H54 (cell line): ENCODE results near the gene ARPC5.

Source experiments
- DNase-seq: peaks from one replicate; pipeline ENCODE4 v3.0.0; 2011; ENCODE audit warnings: low spot score, mixed read lengths; ENCODE audit not compliant: insufficient read length
- FAIRE-seq: peaks from 3 replicates; lab custom pipeline; 2011; peaks lifted over from hg19 to GRCh38; lab: Jason Lieb, UNC
- POLR2A ChIP-seq: IDR thresholded peaks from 2 replicates; pipeline ENCODE4 v1.6.1; 2011; ENCODE audit warnings: low read depth, mild to moderate bottlenecking, low read length

Gene ARPC5

DNA sequence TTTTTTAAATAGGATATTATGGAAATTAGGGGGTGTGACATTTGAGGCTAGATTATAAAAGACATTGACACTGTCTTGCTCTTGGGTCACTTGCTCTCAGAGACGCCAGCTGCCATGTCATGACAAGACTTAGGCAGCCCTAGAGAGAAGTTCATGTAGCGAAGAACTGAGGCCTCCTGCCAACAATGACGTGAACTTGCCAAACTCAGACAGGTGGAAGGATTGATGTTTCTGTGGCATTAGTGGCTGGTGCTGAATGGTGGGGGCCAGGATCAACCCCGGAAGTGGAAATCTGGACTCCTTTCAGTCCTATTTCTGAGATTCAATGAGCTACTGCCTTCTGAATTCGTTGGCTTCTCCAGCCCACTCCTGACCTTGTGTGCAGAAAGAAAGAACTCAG lies 60.0 kb downstream of the ARPC5 start:
- DNase-seq (no peak), FAIRE-seq (no peak)
- TF ChIP-seq POLR2A = no peak

DNA sequence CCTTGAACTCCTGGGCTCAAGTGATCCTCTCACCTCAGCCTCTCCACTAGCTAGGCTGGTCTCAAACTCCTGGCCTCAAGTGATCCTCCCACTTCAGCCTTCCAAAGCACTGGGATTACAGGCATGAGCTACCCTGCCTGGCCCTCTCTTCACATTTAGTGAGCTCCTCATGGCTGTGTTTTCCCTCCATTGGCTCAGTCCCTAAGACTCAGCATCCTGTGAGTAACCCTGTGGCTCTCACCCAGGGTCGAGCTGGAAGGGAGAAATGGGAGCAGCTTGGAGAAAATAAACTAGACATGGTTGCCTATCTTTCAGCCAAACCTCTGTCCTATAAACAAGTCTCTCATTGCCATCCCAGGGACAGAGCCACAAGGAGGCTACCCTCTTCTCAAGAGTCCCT lies 62.9 kb downstream of the ARPC5 start:
- TF ChIP-seq POLR2A = no peak
- FAIRE-seq (no peak), DNase-seq (no peak)

DNA sequence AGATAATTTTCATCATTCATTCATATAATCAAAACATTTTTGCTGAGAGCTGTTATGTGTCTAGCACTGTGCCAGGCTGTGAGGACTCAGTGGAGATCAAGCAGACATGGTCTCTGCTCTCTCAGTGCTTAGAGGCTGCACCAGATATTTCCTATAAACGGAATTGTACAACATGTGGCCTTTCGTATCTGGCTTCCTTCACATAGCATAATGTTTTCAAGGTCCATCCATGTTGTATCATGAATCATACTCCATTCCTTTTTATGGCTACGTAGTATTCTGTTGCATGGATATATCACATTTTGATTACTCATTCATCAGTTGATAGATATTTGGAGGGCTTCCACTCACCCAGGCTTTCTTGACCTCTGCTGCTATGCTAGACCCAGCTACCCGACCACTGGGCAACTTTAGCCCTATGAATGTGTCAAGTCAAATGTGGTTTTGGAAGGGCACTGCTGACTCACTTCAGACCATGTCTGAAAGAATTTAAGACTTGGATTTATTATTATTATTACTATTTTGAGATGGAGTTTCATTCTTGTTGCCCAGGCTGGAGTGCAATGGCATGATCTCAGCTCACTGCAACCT lies 63.8 kb downstream of the ARPC5 start:
- no peak for TF ChIP-seq POLR2A
- DNase-seq = peak; percentile 37
- FAIRE-seq = no peak
